Activated effector memory CD4-positive, alpha-beta T cell treated with anti-CD3 and anti-CD28 coated beads, Interleukin-2, amount 50 U/mL, for 16 hours (primary cell): Measurements from ENCODE around the gene SUN1.

Experiments used
- DNase-seq: peaks from one replicate; pipeline ENCODE4 v3.0.0-alpha.2; 2020

Gene SUN1

DNA sequence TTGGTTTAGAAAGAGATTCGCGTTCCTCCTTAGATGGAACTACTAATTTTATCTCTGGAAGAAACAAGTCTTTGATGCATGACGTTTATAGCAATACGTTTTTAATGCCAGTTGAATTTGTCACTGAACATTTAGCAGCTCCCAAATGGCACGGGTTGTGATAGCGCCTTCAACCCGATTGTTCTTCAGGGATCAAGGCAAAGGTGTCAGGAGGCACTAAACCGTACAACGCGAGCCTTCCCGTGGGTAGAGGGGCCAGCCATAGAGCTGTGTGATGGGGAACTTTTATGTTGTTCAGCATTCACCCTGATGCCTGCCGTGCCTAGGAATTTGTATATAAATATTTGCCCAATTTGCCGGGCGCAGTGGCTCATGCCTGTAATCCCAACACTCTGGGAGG, 47.4 kb downstream of the SUN1 start:
- DNase-seq, result no peak

DNA sequence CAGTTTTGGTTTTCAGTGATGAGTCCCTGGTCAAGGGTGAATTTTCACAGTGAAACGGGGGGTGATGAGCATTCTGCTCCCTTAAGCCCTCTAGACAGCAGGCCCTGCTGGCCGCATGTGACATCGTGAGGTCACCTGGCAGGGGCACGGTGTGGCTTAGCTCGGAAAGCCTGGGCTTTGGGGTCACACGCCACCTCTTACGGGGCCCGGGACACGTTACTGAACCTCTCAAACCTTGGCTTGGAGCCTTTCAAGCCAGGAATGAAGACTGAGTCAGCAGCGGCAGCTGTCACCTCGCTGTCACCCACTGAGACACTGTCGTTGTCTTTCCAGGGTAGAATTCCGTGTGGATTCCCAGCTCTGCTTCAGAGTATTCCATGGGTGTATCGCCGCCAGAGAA, 48.2 kb downstream of the SUN1 start:
- no peak for DNase-seq

DNA sequence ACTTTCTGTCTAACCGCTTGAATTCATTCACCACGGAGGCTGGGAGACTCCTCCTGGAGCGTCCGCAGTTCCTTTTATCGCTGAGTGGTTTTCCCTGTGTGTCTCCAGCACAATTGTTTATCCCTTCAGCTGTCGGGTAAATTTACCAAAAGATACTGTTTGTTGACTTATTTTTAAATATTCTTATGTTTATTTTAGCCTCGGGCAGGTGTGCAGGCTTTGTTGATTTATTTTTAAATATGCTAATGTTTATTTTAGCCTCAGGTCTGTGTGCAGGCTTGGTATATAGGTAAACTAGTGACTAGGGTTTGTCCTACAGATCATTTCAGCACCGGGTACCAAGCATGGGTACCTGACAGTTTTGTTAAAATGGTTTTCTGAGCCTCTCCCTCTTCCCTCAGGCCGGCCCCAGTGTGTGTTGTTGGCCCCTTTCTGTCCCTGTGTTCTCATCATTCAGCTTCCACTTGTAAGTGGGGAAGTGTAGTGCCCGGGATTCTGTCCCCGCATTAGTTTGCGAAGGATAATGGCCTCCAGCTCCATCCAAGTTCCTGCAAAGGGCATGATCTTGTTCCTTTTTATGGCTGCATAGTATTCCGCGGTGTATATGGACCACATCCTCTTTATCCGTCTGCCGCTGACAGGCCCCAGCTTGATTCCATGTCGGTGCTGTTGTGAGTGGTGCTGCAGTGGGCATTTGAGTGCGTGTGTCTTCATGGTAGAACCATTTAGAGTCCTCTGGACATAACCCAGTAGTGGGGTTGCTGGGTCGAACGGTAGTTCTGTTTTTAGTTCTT, 49.4 kb downstream of the SUN1 start:
- DNase-seq, result no peak

DNA sequence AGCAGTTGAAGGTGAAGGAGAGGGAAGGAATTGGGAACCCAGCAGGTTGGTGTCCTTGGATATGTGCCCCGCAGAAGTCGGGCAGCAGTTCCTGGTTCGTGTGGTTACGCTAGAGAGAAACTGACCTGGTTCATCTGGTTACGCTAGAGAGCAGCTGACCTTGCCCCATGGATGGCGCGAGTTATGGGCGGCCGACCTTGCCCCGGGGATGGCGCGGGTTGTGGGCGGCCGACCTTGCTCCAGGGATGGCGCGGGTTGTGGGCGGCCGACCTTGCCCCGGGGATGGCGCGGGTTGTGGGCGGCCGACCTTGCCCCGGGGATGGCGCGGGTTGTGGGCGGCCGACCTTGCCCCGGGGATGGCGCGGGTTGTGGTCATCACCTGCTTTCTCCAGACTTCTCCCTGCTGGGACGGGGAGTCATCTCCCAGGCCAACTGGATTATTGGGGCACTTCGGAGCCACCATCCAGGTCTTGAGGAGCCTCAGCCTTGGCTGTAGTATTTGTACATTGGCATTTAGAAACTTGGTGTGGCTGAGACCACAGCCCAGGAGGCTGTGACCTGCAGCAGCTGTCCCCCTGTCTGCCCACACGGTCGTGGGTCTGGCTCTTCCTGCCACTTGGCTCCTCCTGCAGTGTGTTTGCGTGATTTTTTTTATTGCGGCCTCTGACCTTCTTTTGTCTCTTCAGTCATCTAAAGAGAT, 50.2 kb downstream of the SUN1 start:
- no peak for DNase-seq

DNA sequence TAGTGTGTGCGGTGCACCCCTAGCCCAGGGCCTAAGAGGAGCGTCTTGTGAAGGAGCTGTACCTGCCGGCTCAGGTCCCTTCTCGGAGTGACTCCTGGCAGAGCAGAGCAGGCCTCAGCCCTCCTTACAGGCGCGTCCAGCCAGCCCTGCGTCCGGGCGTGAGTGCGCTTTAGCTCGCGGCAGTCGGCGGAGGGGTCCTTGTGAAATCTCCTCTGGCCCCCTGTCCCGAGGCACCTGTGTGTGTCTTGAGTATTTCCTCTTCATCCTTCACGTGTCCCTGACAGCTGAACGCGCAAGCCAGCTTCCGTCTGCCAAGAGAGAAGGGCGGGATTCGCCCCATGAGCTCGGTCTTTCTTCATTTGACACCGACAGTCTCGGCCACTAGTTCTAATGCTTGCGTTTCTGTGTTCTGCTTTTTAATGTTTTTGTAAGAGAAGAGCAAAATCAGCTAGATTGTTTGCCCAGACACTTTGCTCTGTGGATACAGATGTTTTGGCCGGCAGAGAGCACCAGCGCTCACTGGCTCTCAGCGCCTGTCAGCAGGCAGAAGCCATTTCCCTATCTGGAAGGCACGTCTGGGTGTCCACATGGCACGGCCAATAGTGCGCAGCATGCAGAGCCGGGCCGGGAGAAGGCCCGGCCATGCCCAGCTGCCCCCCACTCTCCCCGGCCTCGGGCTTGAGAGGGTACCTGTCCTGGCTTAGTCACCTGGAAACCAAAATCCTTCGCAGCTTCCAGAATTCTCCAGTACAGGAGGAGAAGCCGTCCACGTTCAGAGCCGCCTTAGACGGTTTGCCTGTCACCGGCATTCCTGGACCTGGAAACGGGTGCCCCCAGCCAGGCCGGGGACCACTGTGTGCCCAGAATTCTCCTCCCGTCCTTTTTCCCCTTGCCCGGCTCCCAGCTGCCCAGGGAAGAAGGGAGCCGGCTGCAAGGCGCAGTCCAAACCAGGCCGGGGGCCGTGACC, 51.1 kb downstream of the SUN1 start:
- DNase-seq, result no peak

DNA sequence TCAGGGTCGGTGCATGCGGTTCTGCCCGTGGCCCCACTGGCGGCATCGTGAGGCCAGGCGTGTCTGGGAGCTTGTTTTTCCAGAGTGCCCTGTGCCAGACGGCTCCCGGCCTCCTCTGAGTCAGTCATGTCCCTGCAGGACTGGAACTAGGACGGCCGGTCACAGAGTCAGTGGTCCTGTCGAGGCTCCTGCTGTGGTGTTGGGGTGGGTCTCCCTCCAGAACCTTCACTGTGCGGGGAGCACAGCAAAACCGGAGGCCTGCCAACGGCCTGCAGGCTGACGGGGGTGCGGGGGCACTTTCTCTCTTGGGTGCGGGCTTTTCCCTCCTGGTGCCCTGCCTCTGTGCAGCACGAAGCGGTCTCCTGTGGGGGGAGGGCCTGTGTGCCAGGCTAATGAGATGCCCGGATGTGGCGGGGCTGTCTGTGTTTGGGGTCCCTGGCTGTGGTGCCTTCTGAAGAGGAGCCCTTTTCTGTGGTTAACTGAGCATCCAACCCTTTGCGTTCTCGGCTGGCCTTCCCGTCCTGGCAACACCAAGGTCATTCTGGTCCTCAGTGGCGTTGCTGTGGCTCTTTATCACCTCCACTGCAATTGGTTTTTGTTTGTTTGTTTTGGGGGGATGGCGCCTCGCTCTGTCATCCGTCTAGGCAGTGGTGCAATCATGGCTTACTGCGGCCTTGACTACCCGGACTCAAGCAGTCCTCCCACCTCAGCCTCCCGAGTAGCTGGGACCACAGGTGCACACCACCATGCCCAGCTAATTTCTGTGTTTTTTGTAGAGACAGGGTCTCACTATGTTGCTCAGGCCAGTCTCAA, 52.1 kb downstream of the SUN1 start:
- DNase-seq, result no peak

DNA sequence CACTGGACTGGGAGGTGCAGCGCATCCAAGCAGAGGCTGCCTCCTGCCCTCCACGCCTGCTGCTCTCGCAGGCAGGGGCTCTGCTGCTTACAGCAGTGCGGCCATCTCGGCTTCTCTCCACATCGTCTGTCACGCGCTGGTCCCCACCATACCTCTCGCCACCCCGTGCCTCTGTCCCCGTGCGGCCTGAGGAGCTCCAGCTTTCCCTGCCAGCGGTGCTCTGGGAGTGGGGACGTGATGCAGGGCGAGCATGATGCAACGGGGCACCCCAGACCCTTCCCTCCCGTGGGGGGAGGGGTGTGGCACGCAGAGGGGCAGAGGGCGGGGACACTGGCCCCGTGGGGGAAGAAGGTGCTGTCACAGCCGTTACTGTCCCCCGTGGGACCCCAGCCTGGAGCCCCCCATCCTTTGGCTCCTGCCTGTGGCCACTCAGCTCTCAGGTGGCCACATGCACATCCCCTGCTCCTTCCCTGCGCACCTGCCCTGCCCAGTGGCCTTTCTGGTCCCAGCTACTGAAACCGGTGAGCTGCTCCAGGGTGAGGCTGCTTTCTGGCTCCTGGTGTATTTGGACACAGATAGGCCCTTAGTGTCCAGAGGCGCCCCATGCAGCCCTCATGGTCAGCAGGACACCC, 53.1 kb downstream of the SUN1 start:
- no peak for DNase-seq

DNA sequence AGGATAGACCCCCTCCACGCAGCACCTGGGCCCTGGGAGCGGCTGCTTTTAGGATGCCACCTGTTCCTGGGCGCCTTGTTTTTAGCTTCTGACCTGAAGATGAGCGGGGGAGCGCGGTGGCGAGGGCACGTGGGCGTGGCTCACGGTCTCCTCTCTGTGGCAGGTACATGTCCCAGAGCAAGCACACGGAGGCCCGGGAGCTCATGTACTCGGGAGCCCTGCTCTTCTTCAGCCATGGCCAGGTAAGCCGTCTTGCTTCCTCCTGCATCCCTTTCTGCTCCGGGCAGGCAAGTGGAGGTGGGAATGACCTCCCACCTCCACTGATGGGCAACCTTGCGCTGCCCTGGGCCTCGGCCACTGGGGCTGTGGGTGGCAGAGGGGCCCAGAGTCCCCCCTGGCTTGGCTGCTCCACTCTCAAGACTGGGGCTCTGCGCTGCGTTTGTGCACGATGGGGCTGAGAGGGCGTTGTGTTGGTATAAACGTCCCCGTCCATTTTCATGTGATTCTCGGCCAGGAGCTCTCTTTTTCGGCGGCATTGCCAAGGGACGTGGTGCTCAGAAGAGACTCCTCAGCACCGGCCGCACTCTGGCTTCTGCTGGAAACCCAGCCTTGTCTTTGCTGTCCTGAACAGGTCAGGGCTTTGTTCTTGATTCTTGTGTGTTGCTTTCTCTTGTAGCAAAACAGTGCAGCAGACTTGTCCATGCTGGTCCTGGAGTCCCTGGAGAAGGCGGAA, 53.8 kb downstream of the SUN1 start:
- no peak for DNase-seq

DNA sequence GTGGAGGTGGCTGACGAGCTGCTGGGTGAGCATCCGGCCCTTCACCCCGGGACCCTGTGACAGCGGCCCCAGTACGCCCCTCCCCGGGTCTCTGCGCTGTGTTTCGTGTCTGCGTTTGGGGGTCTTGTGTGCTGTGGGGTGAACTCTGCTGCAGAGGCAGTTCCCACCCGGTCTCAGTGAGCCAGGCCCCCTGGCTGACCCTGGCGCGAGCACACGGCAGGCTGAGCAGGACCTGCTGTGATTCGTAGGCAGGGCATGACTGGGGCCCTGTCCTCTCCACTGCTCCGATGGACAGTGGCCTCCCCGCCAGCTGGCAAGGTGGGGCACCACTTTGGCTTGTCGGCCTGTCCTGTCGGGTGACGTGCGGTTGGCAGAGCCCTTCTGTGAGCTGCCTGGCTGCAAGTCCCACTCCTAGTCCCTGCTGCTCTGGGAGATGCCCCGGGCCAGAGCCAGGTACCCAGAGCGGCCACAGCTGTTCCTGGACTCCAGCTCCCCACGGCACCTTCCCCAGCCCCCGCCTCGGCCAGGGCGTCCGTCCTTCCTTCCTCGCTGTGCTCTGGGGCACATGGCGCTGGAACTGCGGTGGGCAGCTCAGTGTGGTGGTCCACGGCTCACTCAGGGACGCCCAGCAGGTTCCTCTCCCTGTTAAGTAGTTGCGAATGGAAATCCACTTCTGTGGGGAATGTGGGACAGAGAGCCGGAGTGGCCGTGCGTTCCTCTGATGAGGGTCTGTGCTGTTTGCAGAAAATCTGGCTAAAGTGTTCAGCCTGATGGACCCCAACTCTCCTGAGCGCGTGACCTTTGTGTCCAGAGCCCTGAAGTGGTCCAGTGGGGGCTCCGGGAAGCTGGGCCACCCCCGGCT, 54.6 kb downstream of the SUN1 start:
- no peak for DNase-seq

DNA sequence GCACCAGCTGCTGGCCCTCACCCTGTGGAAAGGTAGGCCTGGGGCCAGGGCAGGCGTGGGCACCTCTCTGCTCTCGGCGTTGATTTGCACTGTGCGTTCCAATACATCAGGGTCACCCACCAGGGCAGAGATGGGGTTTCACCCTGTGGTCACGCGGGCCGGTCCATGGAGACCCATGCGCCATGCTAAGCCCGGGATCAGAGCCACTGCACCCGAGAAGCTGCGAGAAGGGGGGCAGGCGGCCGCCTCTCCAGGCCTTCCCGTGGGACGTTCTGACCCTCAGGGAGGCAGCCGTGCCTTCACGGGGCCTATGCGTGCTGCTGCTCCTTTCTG, 55.2 kb downstream of the SUN1 start:
- no peak for DNase-seq

DNA sequence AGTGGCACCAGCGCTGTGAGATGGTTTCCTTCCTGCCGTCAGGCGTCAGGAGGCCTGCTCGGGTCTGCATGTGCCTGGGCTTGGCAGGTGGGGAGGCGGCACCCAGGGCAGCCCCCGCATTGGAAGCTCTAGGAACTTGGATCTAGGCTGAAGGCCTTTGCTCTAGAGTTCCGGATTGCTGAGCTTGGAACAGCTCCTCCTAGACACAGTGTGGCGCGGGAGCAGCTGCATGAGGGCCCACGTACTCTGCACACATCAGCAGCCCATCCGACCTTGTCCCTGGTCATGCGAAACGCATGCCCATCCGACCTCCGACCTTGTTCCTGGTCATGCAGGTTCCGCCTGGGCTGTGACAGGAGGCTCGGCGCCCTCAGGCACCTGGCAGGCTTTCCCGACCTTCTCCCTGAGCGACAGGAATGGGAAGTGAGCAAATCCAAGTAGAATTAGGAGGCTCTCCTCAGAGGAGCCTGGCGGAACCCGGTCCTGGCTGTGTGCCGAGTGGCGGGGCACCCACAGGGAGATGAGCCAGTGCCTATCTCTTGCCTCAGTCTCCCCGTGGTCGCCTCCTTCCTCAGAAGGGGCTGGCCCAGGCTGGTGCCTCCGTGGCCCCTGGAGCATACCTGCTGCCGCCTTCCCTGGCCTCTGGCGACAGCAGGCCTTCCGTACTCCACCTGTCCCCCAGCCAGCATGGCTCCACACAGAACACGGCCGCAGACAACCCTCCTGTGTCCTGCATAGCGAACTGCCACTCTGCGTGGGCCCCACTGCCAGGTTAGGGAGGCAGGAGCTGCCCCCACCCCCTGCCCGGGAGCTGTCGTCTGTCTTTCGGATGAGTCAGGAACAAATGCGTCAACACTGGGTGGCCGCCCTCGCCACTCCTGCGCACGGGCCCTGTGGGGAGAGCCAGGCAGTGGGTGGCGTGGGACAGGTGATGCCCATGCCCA, 56.1 kb downstream of the SUN1 start:
- no peak for DNase-seq

DNA sequence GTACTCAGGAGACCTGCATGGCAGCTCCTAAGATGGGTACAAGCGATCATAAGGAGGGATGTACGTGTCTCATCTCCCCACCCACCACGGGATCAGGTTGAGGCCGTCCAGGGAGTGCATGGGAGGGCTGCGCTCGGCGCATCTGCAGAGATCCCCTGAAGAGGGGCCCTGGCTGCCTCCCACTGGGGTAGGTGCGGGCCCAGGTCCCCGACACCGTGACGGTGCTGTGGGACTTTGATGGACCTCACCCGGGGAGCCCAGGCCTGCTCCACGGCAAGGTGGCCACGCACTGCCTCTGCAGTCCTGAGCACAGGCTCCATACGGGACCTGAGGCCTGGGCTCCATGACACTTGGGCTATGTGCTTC, 56.7 kb downstream of the SUN1 start:
- DNase-seq, result no peak

DNA sequence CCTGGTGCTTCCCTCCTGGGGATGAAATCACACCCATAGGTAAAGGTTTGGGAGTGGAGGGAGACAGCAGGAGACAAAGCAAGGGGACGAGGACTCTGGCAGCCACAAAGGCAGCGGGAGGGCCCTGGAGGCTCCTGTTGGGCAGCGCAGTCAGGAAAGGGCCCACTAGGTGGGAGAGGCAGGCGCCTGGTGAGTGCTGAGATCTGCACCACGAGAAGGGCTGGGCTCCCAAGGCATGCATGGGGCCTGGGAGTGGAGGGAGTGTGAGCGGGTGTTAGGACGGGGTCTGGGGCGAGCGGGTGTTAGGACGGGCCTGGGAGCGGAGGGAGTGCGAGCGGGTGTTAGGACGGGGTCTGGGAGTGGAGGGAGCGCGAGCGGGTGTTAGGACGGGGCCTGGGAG, 57.1 kb downstream of the SUN1 start:
- no peak for DNase-seq

DNA sequence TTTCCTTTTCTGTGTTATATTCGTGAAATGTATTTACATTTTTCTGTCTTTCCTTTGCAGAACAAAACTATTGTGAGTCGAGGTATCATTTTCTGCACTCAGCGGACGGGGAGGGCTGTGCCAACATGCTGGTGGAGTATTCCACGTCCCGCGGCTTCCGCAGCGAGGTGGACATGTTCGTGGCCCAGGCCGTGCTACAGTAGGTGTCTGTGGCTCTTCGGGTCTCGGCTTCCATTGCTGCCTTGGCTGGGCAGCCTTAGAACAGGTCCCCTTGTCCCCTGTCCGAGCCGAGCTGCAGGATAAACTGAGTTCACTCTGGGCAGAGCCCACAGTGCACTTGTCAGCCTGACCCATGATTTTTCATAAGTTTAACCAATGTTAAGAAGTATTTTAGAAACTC, 58.6 kb downstream of the SUN1 start:
- DNase-seq, result no peak

DNA sequence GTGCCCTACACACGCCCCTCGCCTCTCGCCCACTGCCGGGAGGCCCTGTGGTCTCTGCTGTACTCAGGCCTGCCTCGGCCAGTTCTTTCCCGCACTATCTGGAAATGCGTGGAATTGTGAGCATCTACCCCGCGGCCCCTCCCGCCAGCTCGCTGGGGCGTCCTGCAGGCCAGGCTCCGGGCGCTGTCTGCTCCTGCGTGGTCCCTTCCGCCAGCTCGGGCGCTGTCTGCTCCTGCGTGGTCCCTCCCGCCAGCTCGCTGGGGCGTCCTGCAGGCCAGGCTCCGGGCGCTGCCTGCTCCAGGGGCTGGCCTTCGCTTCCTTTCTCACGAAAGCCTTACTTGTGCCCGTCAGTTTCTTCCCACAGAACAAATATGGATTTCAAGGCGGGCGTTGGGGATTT, 59.0 kb downstream of the SUN1 start:
- no peak for DNase-seq

DNA sequence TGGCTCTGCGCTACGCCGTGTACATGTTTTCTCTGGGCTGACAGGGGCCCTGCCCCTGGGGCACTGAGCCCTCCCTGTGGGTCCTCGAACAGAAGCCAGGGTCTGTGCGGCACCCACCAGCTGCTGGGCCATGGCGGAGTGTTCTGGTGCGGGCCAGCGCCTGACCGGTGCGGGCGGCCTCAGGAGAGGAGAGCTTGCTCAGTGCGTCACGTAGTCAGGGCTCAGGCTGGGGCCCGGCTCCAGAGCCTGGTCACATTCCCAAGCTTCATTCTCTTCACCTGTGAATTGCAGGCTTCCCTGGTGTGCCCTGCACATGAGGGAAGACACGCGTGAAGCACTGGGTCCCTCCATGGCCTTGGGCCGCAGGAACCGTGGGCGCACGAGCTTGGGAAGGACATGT, 59.5 kb downstream of the SUN1 start:
- DNase-seq, result no peak

DNA sequence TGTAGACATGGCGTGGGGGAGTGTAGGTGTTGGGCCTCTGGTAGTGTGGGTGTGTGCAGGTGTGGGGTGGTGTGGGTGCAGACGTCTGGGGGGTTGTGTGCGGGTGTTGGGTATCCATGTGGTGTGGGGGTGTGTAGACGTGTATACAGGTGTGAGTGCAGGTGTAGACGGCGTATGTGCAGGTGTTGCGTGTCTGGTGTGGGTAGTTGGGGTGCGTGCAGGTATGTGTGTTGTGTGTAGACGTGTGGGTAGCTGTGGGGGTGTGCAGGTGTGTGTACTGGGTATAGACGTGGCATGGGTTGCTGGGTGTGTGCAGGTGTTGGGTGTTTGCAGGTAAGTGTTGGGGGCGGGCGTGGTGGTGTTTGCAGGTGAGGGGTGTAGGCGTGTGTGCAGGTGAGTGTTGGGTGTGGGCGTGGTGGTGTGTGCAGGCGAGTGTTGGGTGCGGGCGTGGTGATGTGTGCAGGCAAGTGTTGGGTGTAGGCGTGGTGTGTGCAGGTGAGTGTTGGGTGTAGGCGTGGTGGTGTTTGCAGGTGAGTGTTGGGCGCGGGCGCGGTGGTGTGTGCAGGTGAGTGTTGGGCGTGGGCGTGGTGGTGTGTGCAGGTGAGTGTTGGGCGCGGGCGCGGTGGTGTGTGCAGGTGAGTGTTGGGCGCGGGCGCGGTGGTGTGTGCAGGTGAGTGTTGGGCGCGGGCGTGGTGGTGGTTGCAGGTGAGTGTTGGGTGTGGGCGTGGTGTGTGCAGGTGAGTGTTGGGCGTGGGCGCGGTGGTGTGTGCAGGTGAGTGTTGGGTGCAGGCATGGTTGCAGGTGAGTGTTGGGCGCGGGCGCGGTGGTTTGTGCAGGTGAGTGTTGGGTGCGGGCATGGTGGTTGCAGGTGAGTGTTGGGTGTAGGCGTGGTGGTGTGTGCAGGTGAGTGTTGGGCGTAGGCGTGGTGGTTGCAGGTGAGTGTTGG, 60.6 kb downstream of the SUN1 start:
- no peak for DNase-seq

DNA sequence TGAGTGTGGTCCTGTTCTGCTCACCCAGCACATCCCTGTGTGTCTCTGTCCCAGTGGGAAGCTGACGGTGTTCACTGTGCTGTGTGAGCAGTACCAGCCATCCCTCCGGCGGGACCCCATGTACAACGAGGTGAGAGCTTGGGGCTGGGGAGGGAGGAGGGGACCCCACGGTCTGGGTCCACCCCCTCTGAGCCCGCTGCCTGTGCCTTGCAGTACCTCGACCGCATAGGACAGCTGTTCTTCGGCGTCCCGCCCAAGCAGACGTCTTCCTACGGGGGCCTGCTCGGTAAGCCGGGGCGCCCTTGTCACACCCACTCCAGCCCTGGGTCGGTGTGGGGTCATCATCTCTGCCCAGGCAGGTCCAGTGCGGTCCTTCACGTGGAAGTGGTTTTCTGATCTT, 61.4 kb downstream of the SUN1 start:
- DNase-seq, result no peak
